NCI-H2107 treated with DMSO at 0.1 percent for 48 hours (cell line): ENCODE measurements around the gene SPI1.

Experiments used
- DNase-seq: peaks from one replicate; lab custom pipeline; 2025; ENCODE audit not compliant: unreplicated experiment; lab: John Stamatoyannopoulos, UW

Gene SPI1

DNA sequence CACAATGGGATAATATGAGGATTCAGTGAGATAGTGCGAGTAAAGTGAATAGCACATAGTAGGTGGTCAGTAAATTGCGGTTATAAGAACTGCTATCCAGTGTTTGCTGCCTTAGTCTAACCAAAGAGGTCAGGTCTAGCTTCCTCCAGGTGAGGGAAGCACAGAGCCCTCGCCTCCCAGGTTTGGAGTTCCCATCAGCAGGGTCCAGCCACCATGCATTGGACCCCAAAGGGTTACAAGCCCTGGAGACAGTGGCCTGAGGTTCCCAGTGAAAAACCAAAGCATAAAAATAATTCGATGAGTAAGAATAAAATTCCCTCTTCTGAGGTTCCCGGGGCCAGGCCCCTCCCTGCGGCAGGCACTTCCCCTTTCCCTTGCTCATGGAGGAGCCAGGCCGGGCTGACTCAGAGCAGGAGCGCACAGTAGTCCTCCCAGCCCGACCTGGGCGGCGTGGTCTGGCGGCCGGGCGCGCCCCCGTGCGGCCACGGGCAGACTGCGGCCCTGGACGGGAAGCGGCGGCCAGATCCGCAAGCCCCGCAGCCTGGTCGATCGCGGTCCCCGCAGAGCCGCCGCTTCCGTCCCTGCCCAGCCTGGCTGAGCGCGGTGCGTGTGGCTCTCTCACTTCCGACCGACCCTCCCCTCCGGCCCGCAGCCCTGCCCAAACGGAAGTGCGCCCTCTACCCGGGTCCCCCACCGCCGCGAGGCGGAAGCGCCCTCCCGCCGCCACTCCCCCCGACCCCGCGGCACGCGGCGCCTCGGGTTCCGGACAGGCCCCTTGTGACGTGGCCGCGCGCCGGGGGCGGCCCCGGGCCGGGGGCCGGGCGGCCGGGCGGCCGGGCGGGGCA is 29.6 kb upstream of the SPI1 start, which contains the start of gene SLC39A13:
TSS of gene SLC39A13 (plus strand) at position 845 of the 845 bp plus-strand sequence. CDS start 1,505 bp downstream, outside the sequence.
- peak; percentile 47 for DNase-seq

DNA sequence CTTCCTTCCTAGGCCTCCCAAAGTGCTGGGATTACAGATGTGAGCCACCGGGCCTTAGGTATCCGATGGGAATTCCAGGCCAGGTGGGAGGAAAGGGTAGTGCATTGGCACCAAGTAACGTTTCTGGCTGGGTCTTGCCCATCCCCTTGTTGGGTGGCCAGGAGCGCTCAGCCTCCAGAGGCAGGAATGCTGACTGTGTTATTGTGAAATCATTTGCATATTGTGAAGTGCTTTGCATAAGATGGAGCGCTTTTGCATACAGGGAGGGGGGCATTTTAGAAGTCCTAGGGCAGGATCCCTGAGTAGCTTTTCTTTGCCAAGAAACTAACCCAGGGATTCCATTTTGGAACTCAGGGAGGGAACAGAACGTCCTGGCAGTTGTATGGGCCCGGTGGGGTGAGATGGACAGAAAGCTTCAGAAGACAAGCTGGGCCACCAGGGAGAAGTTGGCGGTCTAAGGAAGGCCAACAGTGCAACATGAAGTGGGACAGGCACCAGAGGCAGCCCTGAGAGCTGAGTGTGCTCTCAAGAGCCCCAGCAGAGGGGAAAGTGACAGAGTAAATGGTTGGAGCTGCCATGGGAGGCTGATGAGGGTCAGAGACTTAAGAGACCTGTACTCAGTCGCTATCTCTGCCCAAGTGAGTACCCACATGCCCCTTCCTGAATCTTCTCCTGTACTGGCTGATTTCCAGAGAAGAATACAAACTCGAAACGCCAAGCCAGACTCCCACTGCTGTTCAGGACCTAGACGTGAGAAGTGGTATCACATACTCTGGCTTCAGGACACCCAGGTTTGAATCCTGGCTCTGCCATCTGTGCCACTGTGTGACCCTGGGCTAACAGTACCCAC is 28.8 kb upstream of the SPI1 start:
- DNase-seq, result no peak

DNA sequence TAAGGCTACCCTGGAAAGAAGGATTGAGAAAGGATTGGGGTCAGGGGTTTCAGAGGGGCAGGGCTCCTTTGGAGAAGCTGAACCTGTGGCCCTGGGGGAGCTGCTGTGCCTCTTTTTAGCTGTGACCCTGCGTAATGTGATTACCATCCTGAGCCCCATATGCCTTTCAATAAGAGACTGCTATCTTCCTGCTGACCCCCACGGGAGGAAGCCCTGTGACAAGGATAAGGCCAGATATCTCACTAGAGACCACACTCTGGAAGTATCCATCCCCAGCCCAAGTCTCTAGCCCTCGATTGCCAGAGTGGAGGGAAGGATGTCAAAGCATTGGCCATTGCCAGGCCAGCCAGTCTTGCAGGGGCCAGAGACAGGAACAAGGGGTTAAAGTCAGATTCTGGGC is 25.2 kb upstream of the SPI1 start:
- no peak for DNase-seq

DNA sequence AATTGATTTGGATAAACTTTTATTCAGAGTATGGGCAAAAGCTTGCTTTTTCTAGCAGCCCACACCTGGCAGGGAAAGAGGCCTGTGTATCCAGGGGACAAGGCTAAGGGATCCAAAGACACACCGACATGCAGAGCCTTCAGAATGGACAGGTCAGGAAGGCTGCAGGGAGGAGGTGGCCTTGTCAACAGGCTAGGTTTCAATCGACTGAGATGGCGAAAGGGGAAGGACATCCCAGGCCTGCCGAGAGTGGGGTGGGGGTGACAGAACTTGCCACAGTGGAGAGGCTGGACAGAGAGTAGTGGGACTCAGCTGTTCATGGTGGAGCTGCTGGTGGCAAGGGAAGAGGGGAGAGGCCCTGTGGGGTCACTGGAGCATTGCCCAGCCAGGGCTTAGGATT is 24.8 kb upstream of the SPI1 start:
- no peak for DNase-seq

DNA sequence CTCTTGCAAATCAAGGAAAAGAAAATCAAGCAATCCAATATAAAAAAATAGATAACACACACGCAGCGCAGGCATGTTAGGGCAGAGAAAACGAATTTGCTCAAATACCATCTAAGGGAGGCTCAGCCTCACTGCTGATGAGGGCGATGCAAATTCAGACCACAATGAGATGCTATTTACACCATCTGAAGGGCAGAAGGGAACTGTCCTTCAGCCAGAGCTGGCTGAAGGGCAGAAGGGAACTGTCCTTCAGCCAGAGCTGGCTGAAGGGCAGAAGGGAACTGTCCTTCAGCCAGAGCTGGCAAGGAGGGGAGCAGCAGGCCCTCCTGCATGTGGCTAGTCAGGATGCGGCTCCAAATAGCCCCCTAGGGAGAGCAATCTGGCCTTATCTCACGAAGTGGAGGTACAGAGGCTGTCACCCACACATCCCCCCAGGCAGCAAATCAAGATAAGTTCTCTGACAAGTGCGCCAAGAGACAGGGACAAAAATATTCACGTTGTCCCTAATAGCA is 22.5 kb upstream of the SPI1 start:
- no peak for DNase-seq

DNA sequence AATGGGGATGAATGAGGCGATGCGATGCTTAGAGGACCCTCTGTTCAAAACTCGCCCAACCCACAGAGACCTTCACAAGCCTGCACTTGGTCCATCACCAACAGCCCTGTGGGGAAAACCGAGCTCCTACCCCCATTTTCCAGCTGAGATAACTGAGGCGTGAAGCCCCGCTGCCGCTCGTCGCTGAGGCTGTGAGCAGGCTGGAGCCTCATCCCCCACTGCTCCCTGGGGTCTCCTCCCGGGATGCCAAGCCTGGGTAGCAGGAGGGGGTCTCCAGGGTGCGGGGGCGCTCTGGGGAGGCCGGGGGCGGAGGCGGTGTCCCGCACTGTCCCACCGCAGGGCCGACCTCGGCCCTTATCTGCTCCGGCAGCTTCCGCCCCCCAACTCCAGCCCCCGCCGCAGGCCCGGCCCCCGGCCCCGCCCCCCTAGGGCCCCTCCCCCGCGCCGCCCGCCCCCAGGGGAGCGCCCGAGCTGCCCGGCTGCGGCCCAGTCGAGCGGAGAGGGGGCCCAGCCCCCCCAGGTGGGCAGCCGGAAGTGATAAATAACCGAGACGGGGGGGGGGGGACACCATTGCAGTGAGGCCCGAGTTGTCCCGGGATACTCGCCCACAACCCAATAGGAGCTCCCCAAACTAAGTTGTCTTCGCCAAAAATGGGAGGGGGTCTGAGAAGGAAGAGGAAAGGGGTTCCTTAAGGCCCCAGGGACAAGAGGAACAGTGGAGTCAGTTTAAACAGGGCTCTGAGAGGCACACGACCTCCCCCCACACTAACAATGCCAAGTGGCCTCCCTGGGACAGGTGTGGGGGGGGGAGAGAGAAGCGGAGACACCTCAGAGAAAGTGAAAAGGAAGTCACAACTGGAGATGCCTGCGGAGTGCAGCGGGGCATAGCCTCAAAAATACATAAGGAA is 21.8 kb upstream of the SPI1 start:
- DNase-seq, result no peak

DNA sequence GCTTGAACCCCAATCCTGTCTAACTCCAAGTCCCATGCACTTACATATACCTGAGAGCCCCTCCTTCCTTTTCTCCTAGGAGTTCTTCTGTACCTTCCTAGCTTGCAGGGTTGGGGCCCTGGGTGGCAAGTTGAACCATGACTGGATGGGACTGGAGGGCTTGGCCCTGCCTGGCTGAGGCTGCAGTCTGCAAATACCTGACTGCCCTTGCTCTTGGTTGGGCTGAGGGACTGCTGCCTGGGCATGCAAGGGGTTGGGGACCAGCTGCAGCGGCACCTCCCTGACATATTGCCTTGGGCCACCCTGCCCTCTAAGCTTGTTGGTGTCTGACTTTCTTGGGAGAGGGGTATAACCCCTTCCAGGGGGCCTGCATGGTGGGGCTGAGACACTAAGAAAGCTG is 20.2 kb upstream of the SPI1 start:
- no peak for DNase-seq

DNA sequence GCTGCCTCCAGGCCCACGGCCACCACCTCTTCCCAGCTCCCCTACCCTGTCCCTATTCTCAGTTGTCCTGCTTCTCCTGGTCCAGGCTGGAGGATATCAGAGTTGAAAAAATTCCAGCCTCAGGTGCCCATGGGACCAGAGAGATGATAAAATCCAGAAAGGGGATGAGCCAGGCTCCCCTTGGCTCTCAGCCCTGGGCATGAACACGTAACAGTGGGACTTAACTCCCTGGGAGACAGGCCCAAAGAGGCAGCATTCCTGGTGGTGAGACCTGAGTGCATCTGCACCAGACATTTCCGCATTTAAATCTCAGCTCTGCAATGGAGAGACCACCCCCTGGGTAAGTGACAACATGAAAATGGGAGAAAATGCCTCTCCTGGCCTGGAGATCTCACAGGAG is 19.7 kb upstream of the SPI1 start:
- no peak for DNase-seq

DNA sequence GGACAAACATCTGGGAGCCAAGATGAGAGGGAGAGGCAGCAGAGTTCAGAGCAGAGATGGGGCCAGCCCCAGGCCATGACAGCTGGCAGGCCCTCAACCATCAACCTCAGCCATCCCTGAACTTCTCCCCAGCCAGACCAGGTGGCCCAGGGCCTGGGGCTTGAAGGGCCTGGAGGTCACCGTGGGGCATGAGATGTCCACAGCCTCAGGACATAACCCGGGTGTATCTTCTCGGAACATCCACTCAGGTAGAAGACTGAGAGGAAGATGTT is 17.6 kb upstream of the SPI1 start:
- DNase-seq, result no peak

DNA sequence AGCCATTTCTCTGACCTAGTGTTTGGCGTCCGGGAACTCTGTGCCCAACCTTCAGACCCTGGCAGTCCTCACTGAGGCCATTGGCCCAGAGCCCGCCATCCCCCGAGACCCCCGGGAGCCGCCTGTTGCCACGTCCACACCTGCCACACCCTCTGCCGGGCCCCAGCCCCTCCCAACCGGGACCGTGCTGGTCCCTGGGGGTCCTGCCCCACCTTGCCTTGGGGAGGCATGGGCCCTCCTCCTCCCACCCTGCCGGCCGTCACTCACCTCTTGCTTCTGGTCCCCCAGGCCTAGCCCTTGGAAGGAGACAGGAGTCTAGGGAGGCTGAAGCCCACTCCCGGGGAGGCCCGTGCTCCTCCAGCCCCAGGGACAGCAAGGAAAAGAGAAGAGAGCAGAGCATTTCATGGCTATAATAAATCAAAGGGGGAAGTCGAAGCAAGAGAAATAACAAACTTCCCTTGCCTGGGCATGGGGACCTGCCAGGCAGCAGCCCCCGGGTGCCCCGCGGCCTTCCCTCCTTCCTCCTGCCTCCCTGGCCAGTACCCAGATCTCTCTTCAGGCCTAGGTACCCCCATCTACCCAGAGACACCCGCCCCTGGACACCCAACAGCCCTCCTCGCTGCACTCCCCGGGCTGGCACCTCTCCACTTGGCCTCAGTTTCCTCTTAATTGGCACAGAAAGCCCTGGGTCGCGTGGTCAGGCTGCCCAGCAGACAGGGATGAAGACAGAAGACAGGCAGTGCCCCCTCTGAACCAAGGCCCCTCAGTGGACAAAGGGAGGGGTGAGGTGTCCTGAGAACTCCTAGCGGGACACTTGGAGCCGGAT is 17.1 kb upstream of the SPI1 start:
- no peak for DNase-seq

DNA sequence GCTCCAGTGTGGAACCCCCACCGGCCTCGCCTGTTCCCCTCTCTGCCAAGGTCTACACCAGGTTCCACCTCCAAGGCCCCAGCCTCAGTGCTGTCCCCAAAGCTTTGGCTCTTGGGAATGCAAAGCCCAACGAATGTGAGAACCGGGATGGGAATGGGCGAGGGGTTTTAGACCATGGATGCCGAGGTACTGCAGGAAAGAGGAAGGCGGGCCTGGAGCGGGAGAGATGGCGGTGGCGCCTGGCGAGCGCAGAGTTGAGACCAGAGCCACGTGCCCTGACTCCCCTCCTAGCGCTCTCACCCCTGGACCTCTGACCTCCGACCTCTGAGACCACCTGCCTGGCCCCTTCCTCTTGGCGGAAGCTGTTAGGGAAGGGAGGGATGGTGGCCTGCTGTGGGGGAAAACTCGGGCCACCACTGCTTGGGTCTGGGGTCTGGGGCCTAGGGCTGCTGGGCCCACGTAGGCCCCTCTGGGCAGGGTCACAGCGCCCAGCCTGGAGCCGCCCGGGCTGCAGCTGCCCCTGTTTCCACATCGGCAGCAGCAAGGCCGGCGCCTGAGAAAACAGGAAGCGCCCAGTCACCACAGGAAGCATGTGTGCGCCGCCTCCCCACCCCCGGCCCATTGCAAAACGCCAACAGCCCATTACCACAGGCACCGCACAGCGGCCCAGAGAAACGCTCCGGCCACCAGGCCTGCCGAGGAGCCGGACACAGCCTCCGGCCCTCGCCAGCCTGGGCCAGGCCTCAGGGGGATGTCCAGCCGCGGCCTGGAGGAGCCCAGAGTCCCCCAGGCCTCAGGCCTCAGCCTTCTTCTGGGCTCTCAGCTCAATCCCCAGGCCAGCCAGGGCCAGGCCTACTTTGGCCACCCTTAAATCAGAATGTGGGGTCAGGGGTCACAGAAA is 16.2 kb upstream of the SPI1 start:
- DNase-seq, result no peak

DNA sequence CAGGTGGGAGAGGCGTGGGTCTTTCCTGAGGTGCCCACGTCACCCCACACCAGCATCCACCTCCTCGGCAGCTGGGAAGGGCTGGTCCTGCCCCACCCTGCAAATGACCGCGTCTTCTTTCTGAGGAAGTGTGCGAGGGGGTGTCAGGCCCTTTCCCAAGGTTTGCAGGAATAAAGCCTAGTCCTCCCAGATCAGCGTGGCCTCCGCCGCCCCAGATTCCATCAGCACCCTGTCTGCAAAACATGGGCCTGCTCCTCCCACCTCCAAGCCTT is 15.6 kb upstream of the SPI1 start:
- no peak for DNase-seq

DNA sequence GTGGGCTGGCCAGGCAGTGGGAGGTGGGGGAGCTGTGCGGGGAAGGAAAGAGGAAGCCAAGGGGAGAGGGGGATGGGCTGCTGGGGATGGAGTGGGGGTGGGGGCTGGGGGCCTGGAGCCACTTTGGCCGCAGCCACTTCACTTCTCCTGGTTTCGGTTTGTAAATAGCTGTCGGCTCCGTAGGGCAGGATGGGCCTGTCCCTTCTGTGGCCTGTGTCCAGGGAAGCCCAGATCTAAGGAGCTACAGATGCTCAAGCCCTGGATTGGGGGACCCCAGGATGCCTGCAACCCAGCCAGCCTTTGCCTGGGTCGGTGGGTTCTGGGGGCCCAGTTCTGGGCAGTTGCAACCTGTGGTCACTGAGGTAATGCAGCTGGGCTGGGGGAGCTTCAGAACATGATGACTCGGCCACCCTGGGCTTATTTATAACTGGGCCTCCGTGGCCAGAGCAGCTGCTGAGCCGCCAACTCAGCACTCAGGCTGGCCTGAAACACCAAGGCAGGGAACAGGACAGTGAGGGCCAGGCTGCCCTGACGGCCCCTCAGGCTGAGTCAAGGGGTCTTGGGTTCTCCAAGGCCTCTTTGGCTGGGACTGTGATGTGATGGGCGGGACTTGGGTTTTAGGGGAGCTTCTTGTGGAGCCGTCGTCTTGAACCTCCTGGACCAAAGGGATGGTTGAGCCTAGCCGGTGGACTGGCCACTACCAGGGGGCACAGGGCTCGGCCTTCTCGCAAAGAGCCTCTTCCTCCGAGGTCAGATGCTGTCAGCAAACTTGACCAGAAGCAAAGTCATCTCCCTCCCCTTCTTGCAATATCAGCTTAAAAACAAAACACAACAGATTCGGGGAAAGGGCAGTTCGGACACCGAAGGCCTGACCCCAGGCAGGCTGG is 15.1 kb upstream of the SPI1 start:
- DNase-seq, result no peak

DNA sequence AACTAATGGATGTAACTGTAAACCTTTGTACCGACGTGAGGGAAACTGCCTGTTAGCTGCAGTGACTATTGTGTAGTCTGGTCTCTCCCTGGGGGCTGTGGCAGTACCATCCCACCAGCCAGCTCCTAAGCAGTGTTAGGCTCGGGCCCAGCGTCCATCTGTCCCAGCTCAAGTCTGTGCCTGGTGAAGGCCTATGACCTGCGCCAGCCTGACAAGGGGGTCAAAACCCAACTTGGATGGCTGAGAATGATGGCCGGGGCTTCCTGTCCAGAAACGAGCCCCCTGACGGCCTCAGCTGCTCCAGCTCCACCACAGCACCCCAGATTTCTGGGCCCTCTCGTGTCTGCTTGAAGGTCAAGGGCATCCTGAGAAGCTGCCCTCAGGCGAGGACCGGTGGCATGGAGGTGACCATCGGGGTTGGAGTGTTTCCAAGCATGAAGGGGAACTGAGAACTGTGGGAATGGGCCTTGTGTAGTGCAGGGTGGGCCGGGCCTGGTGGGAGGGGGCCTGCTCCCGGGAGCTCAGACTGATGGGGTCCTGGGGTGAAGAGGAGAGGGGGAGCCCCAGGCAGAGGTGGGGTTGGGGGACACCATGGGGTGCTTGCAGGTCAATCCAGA is 14.3 kb upstream of the SPI1 start:
- no peak for DNase-seq

DNA sequence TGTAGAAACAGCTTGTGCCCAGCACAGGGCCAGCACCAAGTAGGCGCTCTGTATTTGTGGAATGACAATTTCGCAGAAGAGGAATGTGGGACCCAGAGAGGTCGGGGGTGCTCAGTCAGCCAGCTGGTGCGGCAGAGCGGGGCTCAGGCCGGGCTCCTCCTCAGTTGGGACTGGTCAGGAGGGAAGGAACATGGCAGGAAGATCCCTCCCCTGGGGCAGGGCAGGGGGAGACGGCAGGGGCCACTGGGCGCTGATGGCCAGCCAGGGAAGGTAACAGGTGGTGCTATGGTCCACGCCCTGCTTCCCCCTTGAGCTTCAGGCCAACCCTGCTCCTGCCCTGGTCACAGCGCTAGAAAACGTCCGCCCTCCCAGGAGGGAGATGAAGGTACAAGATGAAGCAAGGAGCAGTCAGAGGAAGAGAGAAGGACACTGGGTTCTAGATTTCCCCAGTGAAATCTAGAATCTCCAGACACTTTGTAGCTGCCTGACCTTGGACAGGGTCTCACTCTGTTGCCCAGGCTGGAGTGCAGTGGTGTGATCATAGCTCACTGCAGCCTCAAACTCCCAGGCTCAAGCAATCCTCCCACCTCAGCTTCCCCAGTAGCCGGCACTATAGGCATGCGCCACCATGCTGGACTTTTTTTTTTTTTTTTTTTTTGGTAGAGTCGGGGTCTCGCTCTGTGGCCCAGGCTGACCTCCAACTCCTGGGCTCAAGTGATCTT is 13.5 kb upstream of the SPI1 start:
- DNase-seq, result no peak

DNA sequence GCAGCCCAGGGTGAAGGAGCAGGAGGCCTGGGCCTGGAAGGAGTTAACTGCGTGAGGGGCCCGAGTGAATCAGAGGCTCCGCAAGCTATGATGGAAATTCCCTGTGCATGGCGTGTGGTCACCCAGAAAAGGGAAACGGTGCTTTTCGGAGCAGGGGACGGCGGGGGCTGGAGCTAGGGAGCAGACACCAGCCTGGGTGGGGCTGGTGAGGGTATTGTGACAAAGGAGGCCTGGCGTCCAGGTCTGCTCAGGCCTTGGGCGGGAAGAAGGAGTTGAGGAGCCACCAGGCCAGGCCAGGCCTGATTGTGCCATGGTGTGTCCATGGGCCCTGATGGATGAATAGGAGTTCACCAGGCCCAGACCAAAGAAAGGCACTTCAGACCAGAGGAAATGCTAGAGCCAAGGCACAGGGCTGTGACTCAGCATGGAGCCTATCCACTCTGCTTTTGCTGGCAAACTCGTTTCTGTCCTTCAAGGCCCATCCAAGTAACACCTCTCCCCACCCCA is 12.8 kb upstream of the SPI1 start:
- no peak for DNase-seq

DNA sequence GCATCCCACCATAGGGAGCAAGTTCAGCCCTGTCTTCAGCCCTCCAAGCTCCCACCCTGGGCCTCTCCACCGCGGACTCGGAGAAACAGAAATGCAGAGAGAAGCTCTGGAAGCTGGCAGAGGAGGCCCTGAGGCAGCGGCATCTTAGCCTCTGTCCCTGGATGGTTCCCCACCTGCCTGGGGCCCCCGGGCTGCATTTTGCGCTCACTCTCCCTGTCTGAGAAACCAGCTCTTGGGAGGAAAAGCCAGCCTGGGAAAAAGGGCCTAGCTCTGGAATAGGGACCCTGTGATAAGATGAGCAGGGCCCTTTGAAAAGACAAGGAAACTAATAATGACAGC is 12.0 kb upstream of the SPI1 start:
- no peak for DNase-seq
